OCI-LY7 (cell line): ENCODE measurements around the gene KIAA1755. TPM values are rescaled to one million over a fixed set of nuclear protein-coding genes. Genes with fewer than 3 reads are reported as not detected.

ENCODE experiments used
- BruUV-seq: library from RNA; stranded (reverse); fragments of 400-500 nt; replicated peaks from 2 replicates; lab custom pipeline; 2021; lab: Mats Ljungman, UMichigan
- CTCF ChIA-PET: fragments of 300-600 bp; sonication (Branson Sonifier 250); formaldehyde crosslinking; loops from one replicate; lab custom pipeline; 2022; ENCODE audit warnings: antibody characterized with exemption; ENCODE audit not compliant: unreplicated experiment; lab: Charles Lee
- POLR2A ChIA-PET: fragments of 300-600 bp; sonication (Branson Sonifier 250); formaldehyde crosslinking; loops from one replicate; lab custom pipeline; 2022; ENCODE audit warnings: antibody characterized with exemption; lab: Charles Lee
- DNase-seq: peaks from one replicate; pipeline ENCODE4 v3.0.0-alpha.2; 2015; ENCODE audit warnings: low spot score
- H2AFZ ChIP-seq: fragments of 200-600 bp; sonication (generic), shearing (Covaris generic); 2 replicates; pipeline ENCODE4 v1.6.1; 2014; ENCODE audit warnings: mild to moderate bottlenecking, antibody characterized with exemption, low read length, moderate library complexity
- H3K27ac ChIP-seq: fragments of 200-600 bp; sonication (generic); 2 replicates; pipeline ENCODE4 v1.5.1; 2014; ENCODE audit warnings: mixed run types, low read depth, mild to moderate bottlenecking, moderate library complexity, low read length, inconsistent platforms; ENCODE audit not compliant: poor library complexity, severe bottlenecking
- H3K36me3 ChIP-seq: fragments of 200-600 bp; sonication (generic); 2 replicates; pipeline ENCODE4 v1.6.1; 2014; ENCODE audit warnings: mild to moderate bottlenecking, antibody characterized with exemption, low read length, moderate library complexity, mixed read lengths; ENCODE audit not compliant: insufficient read depth
- H3K4me1 ChIP-seq: fragments of 200-600 bp; sonication (generic); 2 replicates; pipeline ENCODE4 v1.5.1; 2014; ENCODE audit warnings: mild to moderate bottlenecking, low read length; ENCODE audit not compliant: insufficient read depth, poor library complexity, severe bottlenecking
- H3K4me2 ChIP-seq: fragments of 200-600 bp; sonication (generic); 2 replicates; pipeline ENCODE4 v1.6.1; 2014; ENCODE audit warnings: mild to moderate bottlenecking, low read length
- H3K4me3 ChIP-seq: fragments of 200-600 bp; sonication (generic); 2 replicates; pipeline ENCODE4 v1.5.1; 2014; ENCODE audit warnings: mild to moderate bottlenecking, low read depth, low read length; ENCODE audit not compliant: poor library complexity, severe bottlenecking
- H3K79me2 ChIP-seq: fragments of 200-600 bp; sonication (generic); 2 replicates; pipeline ENCODE4 v1.6.1; 2016; ENCODE audit warnings: low read depth, mild to moderate bottlenecking, low read length, moderate library complexity, mixed read lengths; ENCODE audit not compliant: insufficient read depth
- H3K9me2 ChIP-seq: fragments of 200-600 bp; sonication (generic); 2 replicates; pipeline ENCODE4 v1.6.1; 2016; ENCODE audit warnings: mild to moderate bottlenecking, low read length, mixed read lengths; ENCODE audit not compliant: insufficient read depth
- H3K9me3 ChIP-seq: fragments of 200-600 bp; sonication (generic); 2 replicates; pipeline ENCODE4 v1.6.1; 2014; ENCODE audit warnings: mild to moderate bottlenecking, mixed run types, low read length, mixed read lengths
- H4K20me1 ChIP-seq: fragments of 200-600 bp; sonication (generic); 2 replicates; pipeline ENCODE4 v1.6.1; 2014; ENCODE audit warnings: mild to moderate bottlenecking, antibody characterized with exemption, low read length, moderate library complexity, mixed read lengths; ENCODE audit not compliant: insufficient read depth
- CTCF ChIP-seq: fragments of 200-600 bp; sonication (generic); conservative IDR thresholded peaks from 2 replicates; pipeline ENCODE4 v1.5.1; 2014; ENCODE audit warnings: mild to moderate bottlenecking, antibody characterized with exemption, low read length, moderate library complexity, mixed read lengths
- EZH2phosphoT487 ChIP-seq: fragments of 200-600 bp; sonication (generic); IDR thresholded peaks from 2 replicates; pipeline ENCODE4 v1.6.1; 2018; ENCODE audit warnings: low read depth, borderline replicate concordance, mild to moderate bottlenecking, mixed run types, antibody characterized with exemption, low read length, moderate library complexity, mixed read lengths
- intact Hi-C: fragments of 100-400 bp; cut with micrococcal nuclease; formaldehyde crosslinking; loops from one replicate; pipeline ENCODE4 v1.10.0; 2022; ENCODE audit not compliant: unreplicated experiment
- total RNA-seq, 2 experiments: library from RNA; depleted of rRNA in 1 of 2; stranded (reverse); fragments of >200 nt in 1 of 2; shearing (Covaris generic) in 1 of 2; gene quantifications; 2 replicates each; pipeline ENCODE4 v1.2.3, GENCODE V29; 2014 to 2022

The KIAA1755 gene
- total RNA-seq, 2 experiments from 2014 or later = not detected

DNA sequence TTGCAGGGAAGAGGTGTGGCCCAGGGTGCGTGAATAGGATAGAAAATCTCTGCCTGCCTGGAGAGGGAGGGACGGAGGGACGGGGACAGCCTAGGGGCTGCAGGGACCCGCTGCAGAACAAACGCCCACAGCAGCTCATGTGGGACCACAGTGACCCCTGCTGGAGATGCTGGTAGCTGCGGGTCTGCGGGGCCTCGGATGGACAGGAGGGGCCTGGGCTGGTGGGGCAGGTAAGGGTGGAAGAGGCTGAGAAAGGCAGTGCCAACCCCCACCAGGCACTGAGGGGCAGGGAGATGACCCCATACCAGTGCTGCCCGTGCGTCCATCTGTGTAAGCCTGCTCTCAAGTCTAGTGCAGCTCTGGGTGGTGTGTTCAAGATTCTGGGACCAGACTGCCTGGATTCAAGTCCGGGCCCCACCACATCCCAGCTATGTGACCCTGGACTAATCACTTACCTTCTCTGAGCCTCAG is 39.4 kb downstream of the KIAA1755 start:
- Histone ChIP-seq H4K20me1 (no peaks in the 10 kb centered on the region), H3K27ac (no peak overlapping the region), H3K4me2 (no peak overlapping the region), H3K9me3 (no peaks in the 10 kb centered on the region), H3K9me2 (no peaks in the 10 kb centered on the region), H2AFZ (no peak overlapping the region), H3K4me3 (no peak overlapping the region), H3K36me3 (no peaks in the 10 kb centered on the region), H3K4me1 (no peaks in the 10 kb centered on the region), H3K79me2 (no peaks in the 10 kb centered on the region)
- ChIA-PET POLR2A (interaction anchor here (0.6 to 0.7 kb wide), 2 partner anchors 24 to 64 kb away, joined by 3 read pairs; no protein-coding TSS in a partner anchor), CTCF (interaction anchor here (0.7 to 2.1 kb wide), 2 partner anchors 163 to 720 kb away, joined by 3 to 8 read pairs; no protein-coding TSS in a partner anchor)
- intact Hi-C loops = loop anchor here (1.0 to 5.0 kb wide), 2 partner anchors 164 to 659 kb away; no protein-coding TSS in a partner anchor
- DNase-seq = peak; percentile 62
- no TSS peak for BruUV-seq
- no peak for TF ChIP-seq EZH2phosphoT487
- TF ChIP-seq CTCF = peak; percentile 89

- H3K4me1 ChIP-seq = no peaks in the 10 kb centered on the region
- DNase-seq = no peak
- H3K79me2 ChIP-seq = no peaks in the 10 kb centered on the region
- no peaks in the 10 kb centered on the region for H3K9me2 ChIP-seq
- H3K36me3 ChIP-seq = no peaks in the 10 kb centered on the region
- no peak overlapping the region for H3K4me3 ChIP-seq
- no TSS peak for BruUV-seq
- no peak overlapping the region for H2AFZ ChIP-seq
- H4K20me1 ChIP-seq = no peaks in the 10 kb centered on the region
- ChIA-PET CTCF (interaction anchor here (2.1 kb wide), 1 partner anchor 163 kb away, joined by 8 read pairs; no protein-coding TSS in a partner anchor), POLR2A (no interaction called here)
- TF ChIP-seq CTCF (no peak), EZH2phosphoT487 (no peak)
- intact Hi-C loops = loop anchor here (1.0 to 5.0 kb wide), 2 partner anchors 163 to 658 kb away; no protein-coding TSS in a partner anchor
- no peaks in the 10 kb centered on the region for H3K9me3 ChIP-seq
- no peak overlapping the region for H3K27ac ChIP-seq
- no peak overlapping the region for H3K4me2 ChIP-seq
Measured at GRCh38 chr20:38220587-38221118, 39.9 kb downstream of the KIAA1755 start.
